ENCODE results near the gene SERPINI1.
"Not testable (repeated sequence)": the region's sequence is repeated elsewhere in the genome, so short reads cannot be mapped to it uniquely, and the experiment has no call there.

The SERPINI1 gene

GRCh38 chr3:167787440-167787839 is 51.9 kb downstream of the SERPINI1 start:
- DNase-seq (ENCODE audit: low spot score): no peak

DNA sequence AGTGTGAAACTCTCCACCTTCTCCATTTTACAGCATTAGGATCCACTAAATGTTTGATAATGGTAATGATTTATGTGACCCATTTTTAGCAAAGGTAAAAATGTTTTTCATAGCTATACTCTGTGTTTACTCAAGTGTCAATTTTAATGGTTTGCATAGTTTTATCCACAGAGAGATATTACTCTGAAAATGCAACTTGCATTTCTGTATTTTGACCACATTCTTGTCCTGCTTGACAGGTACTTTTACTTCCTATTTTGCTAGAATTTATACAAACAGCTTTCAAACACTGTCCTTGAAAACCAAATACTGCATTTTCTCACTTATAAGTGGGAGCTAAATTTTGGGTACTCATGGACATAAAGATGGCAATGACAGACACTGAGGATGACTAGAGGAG is 62.9 kb downstream of the SERPINI1 start:
- no peak for DNase-seq (ENCODE audit: low spot score)

GRCh38 chr3:167808910-167809309 is 73.4 kb downstream of the SERPINI1 start:
- no peak for DNase-seq (ENCODE audit: low spot score)

DNA sequence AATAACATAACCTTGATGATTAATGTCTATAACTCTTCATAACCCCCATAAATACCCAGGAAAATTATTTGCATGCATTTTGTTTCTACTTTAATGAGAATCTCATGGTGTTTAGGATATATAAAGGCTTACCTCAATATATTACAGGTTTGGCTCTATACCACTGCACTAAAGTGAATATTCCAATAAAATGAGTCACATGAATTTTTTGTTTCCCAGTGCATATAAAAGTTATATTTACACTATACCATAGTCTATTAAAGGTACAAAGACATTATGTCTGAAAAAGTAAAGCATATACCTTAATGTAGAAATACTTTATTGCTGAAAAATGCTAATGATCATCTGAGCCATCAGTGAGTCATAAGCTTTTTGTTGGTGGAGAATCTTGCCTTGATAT is 74.7 kb downstream of the SERPINI1 start:
- DNase-seq (ENCODE audit: low spot score): no peak

- DNase-seq (ENCODE audit: low spot score): no peak
These were observed 75.5 kb downstream of the SERPINI1 start for GRCh38 chr3:167811031-167811430.

DNA sequence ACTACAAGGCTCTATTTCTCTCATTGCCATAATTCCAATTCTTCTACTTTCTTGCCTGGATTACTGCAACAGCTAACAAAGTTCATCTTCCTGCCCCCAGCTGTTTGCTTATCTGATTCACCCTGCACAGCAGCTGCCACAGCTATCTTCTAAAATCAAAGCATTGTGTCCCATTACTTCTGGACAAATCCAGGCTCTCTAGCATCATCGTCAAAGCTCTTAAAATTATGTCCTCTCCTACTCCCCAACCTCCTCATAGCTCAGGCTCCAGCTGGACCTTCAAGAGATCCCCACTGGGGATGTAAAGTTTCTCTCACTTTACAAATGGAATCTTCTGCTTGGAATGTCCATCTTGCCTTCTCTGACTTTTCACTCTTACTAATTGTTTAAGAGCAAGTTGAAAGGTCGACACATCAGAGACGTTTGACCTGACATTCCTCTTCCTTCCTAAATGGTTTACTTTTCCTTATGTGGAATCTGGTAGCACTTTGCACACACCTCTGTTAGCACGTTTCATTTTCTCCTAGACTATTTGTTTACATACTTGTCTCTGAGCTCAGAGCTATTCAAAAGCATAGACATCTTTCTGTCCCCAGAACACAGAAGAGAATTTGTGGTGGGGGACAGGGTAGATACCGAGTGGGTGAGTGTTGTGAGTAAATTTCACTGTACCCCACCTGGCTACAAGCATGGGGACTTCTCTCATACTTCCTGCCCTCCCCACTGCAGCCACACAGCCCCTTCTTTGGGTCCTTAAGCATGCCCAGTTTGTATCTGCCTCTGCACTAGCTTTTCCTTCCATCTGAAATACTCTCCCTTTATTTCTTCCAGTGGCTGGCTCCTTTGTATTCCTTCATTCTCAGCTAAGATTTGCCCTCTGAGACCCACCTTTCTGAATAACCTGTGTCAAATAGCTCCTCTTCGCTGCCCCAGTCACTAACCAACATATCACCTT is 77.9 kb downstream of the SERPINI1 start:
- no peak for DNase-seq (ENCODE audit: low spot score)

- no peak for DNase-seq (ENCODE audit: low spot score)
These were observed 79.0 kb downstream of the SERPINI1 start for GRCh38 chr3:167814441-167814951.

DNA sequence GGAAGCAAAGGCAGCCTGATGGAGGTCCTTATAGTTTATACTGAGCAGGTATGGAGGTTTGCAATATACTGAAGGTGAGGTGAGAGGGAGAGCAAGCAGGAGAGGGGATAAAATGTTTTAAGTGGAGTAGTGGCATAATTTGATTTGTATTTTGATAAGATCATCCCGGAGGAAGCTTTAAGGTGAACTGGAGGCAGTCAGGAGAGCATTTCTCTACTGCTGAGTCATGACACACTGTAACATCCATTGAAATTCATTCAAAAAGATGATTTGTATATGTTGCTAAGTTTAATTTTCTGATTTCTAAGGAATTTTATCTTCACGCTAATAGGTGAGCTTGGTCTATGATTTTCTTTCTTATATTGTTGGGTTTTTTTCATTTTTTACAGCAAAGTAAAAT is 81.4 kb downstream of the SERPINI1 start:
- DNase-seq (ENCODE audit: low spot score): no peak

- DNase-seq (ENCODE audit: low spot score): no peak
These were observed 84.8 kb downstream of the SERPINI1 start for GRCh38 chr3:167820102-167820865.

DNA sequence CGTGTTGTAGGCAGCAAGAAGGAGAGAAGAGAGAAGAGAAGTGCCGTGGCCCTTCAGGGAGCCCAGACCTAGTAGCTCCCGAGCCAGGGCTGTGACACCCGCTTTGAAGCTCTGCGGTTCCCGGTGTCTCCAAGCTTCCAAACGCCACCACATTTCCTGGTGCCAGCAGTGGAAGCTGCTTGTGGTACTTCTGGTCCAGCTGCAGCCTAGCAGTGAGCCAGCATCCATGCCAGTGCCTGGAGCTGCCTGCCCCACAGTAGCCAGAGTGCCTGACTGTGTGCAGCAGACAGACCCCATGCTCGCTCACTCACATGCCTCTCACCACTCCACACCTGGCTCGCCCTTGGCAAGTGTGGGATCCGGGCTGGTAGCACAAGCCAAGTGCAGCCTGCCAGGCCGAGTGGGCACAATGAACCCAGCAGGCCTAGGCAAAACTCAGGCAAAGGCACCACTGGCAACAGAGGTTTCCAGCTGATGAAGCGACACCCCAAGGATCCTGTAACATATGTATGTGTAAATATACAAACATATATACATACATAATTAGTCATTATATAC is 85.8 kb downstream of the SERPINI1 start:
- DNase-seq (ENCODE audit: low spot score): no peak

DNA sequence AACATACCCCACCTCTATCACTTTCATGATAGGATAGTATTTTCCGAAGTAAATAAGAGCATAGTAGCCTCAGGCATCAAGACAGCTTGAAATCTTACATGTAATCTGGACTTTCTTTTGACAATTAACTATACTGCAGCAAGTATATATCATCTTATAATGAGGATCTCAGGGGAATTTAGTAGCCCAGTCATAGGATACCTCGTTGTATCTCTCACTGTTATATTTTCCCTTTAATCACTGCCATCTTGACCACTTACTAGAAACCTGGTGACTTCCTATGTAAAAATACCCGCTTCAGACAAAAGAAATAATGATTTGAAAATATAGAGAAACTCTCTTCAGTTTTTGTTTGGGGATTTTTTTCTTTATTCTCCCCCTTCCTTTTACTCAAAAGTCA is 88.2 kb downstream of the SERPINI1 start:
- no peak for DNase-seq (ENCODE audit: low spot score)

- not testable (repeated sequence) for DNase-seq (ENCODE audit: low spot score)
These were observed 92.1 kb downstream of the SERPINI1 start for GRCh38 chr3:167827588-167827987.

DNA sequence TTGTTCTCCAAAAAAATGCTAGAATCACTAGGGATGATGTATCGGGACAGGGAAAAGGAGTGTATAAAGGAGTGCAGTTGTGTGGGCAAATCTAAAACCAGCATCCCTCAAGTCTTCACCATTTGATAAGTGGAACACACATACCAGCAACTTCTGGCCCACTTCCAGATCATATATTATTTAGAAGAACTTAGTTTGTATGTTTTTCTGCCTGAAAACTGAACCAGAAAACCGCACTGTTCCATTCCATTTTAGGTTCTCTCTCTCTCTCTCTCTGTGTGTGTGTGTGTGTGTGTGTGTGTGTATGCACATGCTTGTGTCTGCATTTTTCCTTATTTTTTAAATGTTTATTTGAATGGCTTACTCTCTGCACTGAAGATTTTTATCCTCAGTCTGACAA is 93.5 kb downstream of the SERPINI1 start:
- no peak for DNase-seq (ENCODE audit: low spot score)

DNA sequence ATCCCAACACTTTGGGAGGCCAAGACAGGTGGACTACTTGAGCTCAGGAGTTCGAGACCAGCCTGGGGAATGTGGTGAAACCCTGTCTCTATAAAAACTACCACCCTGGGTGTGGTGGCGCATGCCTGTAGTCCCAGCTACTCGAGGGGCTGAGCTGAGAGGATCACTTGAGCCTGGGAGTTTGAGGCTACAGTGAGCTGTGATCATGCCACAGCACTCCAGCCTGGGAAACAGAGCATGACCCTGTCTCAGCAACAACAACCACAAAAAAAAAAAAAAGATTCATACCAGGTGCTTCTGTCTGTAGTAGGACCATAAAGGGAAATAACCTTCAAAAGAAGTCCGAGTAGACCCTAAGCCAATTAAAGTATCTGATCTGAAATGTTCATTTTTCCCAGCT is 94.5 kb downstream of the SERPINI1 start:
- DNase-seq (ENCODE audit: low spot score): no peak

DNA sequence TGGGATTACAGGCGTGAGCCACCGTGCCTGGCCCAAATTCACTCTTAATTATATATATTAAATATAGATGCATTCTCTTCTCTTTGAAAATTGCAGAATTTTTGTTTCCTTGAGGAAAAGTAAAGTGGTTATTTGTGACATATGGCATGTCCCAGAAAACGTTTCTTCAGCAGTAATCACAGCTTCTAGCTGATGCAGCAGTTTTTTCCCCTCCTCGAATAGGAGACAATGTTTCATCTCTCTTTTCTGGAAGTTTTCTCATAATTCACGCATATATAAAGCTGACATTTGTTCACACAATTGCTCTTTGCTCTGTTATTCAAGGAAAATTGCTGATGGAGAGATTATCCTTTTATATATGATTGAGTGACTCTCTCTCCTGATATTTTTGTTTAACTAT is 99.8 kb downstream of the SERPINI1 start:
- DNase-seq (ENCODE audit: low spot score): no peak

DNA sequence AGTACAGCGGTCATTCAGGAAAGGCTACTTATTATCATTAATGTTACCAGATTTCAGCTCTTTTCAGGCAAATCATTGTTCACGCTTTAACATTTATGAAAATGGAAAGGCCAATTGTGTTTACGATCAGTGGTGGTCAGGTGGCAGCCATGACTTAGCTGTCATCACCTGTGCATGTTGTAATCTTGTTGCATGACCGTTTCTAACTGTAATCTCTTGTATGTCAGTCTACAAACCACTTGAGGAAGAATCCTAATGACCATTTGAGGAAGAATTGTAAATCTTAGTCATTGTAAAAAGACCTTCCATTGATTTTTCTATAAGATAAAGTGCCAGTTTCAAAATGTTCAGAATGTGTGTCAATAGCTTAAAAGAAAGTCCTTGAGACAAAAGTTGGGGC is 100.4 kb downstream of the SERPINI1 start:
- no peak for DNase-seq (ENCODE audit: low spot score)

- DNase-seq (ENCODE audit: low spot score): no peak
These were observed 101.9 kb downstream of the SERPINI1 start for GRCh38 chr3:167837466-167837865.

DNA sequence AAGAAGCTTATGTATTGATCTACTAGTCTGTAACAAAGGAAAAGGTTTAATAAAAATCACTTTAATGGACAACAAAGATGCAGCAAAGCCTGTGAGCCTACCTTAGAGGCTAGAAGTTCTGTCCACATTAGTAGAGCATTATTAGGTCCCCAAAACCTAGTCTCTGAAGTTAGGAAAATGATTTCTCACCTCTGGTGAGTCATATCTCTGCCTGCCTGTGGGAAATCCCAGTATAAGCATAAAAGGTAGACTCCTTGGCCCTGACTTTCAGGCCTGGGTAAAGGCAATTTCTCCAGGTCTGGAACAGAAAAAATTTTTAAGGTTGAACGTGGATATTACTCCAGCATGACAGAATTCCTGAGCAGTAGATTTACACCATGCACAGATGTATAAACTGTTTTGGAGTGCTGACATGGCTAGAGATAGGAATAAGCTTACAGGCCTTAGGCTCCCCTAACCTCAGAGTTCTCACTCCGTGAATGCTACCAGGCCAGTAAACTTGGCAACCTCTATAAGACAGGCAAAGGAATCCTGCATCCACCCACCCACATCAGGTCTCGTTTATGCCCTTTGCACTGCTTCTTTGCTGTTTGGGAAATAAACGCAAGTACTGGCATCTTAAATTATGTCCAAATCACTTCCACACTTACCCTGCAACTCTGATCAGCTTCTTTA is 104.1 kb downstream of the SERPINI1 start:
- no peak for DNase-seq (ENCODE audit: low spot score)

DNA sequence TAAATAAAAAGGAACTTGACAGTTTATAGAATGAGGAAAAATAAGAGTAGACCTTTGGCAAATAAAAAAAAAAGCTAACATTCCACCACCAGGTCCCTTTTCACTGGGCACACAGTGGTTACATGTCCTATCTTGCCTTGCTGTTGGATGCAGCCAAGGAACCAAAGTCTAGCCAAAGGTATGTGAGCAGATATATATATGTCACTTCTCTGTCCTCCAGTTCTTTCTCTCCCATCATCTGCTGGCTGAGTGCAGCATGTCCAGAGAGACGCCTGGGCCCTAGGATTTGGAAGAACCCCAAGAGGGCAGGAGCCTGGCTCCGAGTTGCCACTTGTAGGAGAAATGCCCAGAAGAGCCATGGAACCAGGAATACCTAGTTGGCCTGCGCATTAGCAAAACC is 104.7 kb downstream of the SERPINI1 start:
- DNase-seq (ENCODE audit: low spot score): no peak

GRCh38 chr3:167843481-167843880 is 108.0 kb downstream of the SERPINI1 start:
- no peak for DNase-seq (ENCODE audit: low spot score)

DNA sequence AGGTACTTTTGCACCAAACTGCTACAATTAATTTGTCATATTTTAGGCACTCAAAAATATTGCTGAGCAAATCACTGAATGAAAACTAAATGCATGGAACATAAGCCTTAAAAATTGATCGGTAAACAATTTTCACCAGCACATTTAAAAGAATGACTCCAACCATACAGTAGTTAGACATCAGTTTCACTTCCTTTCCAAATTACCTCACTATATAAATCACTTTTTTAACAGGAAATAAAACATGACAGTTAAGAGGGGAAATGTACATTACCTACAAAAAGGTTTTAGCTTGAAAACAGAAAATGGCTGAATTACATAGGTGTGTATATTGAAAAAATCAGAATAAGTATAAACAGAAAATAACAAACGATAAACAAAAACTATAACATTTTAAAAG is 108.4 kb downstream of the SERPINI1 start:
- DNase-seq (ENCODE audit: low spot score): no peak

DNA sequence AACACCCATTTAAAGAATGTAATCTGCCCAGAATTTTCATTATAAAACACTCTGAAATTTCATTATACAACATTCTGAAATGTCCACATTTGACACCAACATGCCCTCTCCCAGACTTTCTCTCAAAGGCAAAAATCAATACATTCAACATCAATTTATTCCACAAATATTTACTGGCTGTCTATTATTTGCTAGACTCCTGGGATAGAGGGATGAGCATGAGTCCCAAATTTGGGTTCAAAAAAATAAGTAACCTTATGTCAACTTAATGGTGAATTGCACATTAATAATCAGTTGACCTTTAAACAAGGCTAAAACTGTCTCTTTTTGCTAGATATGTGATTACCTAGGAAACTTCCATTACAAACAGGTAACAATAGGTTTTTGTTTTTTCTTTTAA is 109.0 kb downstream of the SERPINI1 start:
- no peak for DNase-seq (ENCODE audit: low spot score)

All from CD4-positive, alpha-beta T cell treated with Interleukin-2 at 100 ng/mL for 4 hours (primary cell).